HCT116 (cell line): ENCODE measurements around the gene TKFC. TPM values are rescaled to one million over a fixed set of nuclear protein-coding genes. Genes with fewer than 3 reads are reported as not detected.

ENCODE experiments used
- ATAC-seq: fragments of 200-7000 bp; cut with Tn5 transposase; 2 replicates; pipeline ENCODE4 v1.9.1; 2020; ENCODE audit warnings: mild to moderate bottlenecking, moderate library complexity
- BruUV-seq: library from RNA; stranded (reverse); fragments of 400-500 nt; replicated peaks from 2 replicates; lab custom pipeline; 2021; lab: Mats Ljungman, UMichigan
- CTCF ChIA-PET: fragments of 300-600 bp; sonication (Branson Sonifier 250); formaldehyde crosslinking; loops from one replicate; lab custom pipeline; 2021; ENCODE audit warnings: antibody characterized with exemption; lab: Charles Lee
- POLR2A ChIA-PET: fragments of 300-600, 350-600 bp; sonication (Branson Sonifier 250); formaldehyde crosslinking; loops from one replicate; lab custom pipeline; 2021; ENCODE audit warnings: antibody characterized with exemption; lab: Charles Lee
- RAD21 ChIA-PET, 2 experiments: fragments of 300-600 bp; sonication (Branson Sonifier 250); formaldehyde crosslinking; loops; one replicate each; lab custom pipeline; 2023; ENCODE audit warnings: low total read pairs in 2 of 2; ENCODE audit not compliant: uncharacterized antibody in 2 of 2, unreplicated experiment in 2 of 2, low non-redundant PET in 1 of 2; lab: Charles Lee
- DNase-seq: peaks from one replicate; pipeline ENCODE4 v3.0.0-alpha.2; 2010; ENCODE audit warnings: low read depth, low spot score
- H2AFZ ChIP-seq: fragments of 200-600 bp; shearing (Covaris generic), sonication (generic); 2 replicates; pipeline ENCODE4 v1.6.1; 2017; ENCODE audit warnings: low read depth, mixed run types, mixed read lengths, antibody characterized with exemption, low read length; ENCODE audit not compliant: poor library complexity, severe bottlenecking
- H3K27ac ChIP-seq: 2 replicates; pipeline ENCODE4 v1.5.1; 2012; ENCODE audit warnings: low read depth, low read length
- H3K27me3 ChIP-seq: fragments of 200-600 bp; sonication (generic); 2 replicates; pipeline ENCODE4 v1.6.1; 2016; ENCODE audit warnings: mixed run types, low read length, mixed read lengths; ENCODE audit not compliant: insufficient read depth
- H3K36me3 ChIP-seq, 2 experiments: fragments of 200-500 bp in 1 of 2; fragments of 200-600 bp in 1 of 2; sonication (Bioruptor generic) in 1 of 2; sonication (generic) in 1 of 2; 2 replicates each; pipeline versions ENCODE4 v1.5.1 to v1.6.1; 2014 to 2016; ENCODE audit warnings: low read length in 2 of 2, inconsistent platforms in 1 of 2, mixed read lengths in 1 of 2, mixed run types in 1 of 2; ENCODE audit not compliant: insufficient read depth in 2 of 2, control insufficient read depth in 1 of 2
- H3K4me1 ChIP-seq, 2 experiments: fragments of 200-600 bp in 1 of 2; sonication (generic) in 1 of 2; 2 replicates each; pipeline versions ENCODE4 v1.5.1 to v1.6.1; 2012 to 2017; ENCODE audit warnings: low read length in 2 of 2, inconsistent platforms in 1 of 2, mild to moderate bottlenecking in 1 of 2, mixed read lengths in 1 of 2, mixed run types in 1 of 2, moderate library complexity in 1 of 2; ENCODE audit not compliant: insufficient read depth in 2 of 2, control insufficient read depth in 1 of 2
- H3K4me2 ChIP-seq: fragments of 200-600 bp; sonication (generic); 2 replicates; pipeline ENCODE4 v1.6.1; 2017; ENCODE audit warnings: mixed run types, low read length, mixed read lengths
- H3K4me3 ChIP-seq, 2 experiments: fragments of 200-600 bp in 1 of 2; sonication (generic) in 1 of 2; replicated peaks in 1 of 2; 2 replicates each; pipeline ENCODE4 v1.5.1; 2011 to 2016; ENCODE audit warnings: low read length in 2 of 2, control low read depth in 1 of 2, low read depth in 1 of 2, mild to moderate bottlenecking in 1 of 2, mixed read lengths in 1 of 2, mixed run types in 1 of 2
- H3K79me2 ChIP-seq: fragments of 200-600 bp; sonication (generic); 2 replicates; pipeline ENCODE4 v1.6.1; 2017; ENCODE audit warnings: mild to moderate bottlenecking, mixed run types, low read length, moderate library complexity, mixed read lengths; ENCODE audit not compliant: insufficient read depth
- H3K9ac ChIP-seq: fragments of 200-600 bp; sonication (generic); 2 replicates; pipeline ENCODE4 v1.6.1; 2016; ENCODE audit warnings: low read length, mixed read lengths
- H3K9me2 ChIP-seq: fragments of 200-600 bp; sonication (generic), shearing (Covaris generic); 2 replicates; pipeline ENCODE4 v1.6.1; 2017; ENCODE audit warnings: mixed run types, mild to moderate bottlenecking, moderate library complexity; ENCODE audit not compliant: insufficient read depth
- H3K9me3 ChIP-seq, 2 experiments: fragments of 200-500 bp in 1 of 2; fragments of 200-600 bp in 1 of 2; sonication (Bioruptor generic) in 1 of 2; sonication (generic) in 1 of 2; 2 replicates each; pipeline ENCODE4 v1.6.1; 2014 to 2017; ENCODE audit warnings: low read length in 2 of 2, mixed read lengths in 2 of 2, inconsistent platforms in 1 of 2, low read depth in 1 of 2, mild to moderate bottlenecking in 1 of 2, mixed run types in 1 of 2, moderate library complexity in 1 of 2; ENCODE audit not compliant: control insufficient read depth in 1 of 2, insufficient read depth in 1 of 2
- H4K20me1 ChIP-seq: fragments of 200-600 bp; sonication (generic), shearing (Covaris generic); 2 replicates; pipeline ENCODE4 v1.6.1; 2017; ENCODE audit warnings: mixed run types, mild to moderate bottlenecking, moderate library complexity; ENCODE audit not compliant: insufficient read depth
- CEBPB ChIP-seq: IDR thresholded peaks from 2 replicates; pipeline ENCODE4 v1.6.1; 2012; ENCODE audit warnings: low read depth
- ELF1 ChIP-seq: IDR thresholded peaks from 2 replicates; pipeline ENCODE4 v1.6.1; 2012; ENCODE audit warnings: low read depth, borderline replicate concordance
- POLR2AphosphoS5 ChIP-seq: IDR thresholded peaks from 2 replicates; pipeline ENCODE4 v1.6.1; 2011; ENCODE audit warnings: mild to moderate bottlenecking, low read depth, low read length, moderate library complexity
- SRF ChIP-seq: IDR thresholded peaks from 2 replicates; pipeline ENCODE4 v1.6.1; 2012; ENCODE audit warnings: low read depth
- intact Hi-C: fragments of 100-400 bp; cut with micrococcal nuclease; formaldehyde crosslinking; loops from 2 replicates; pipeline ENCODE4 v1.10.0; 2022
- total RNA-seq: library from RNA; stranded (reverse); gene quantifications from one replicate; pipeline ENCODE4 v1.2.1, GENCODE V29; 2021; ENCODE audit not compliant: unreplicated experiment
- TF ChIP-seq, protein P1 (sequence below), 3 experiments: fragments of 200-600 bp in 1 of 3; sonication (generic) in 1 of 3; IDR thresholded peaks in 2 of 3; conservative IDR thresholded peaks in 1 of 3; 2 replicates each; pipeline ENCODE4 v1.5.1; 2012 to 2017; ENCODE audit warnings: low read depth in 2 of 3, low read length in 2 of 3, antibody characterized with exemption in 1 of 3, borderline replicate concordance in 1 of 3, control low read depth in 1 of 3, mild to moderate bottlenecking in 1 of 3, mixed read lengths in 1 of 3, mixed run types in 1 of 3, moderate library complexity in 1 of 3; ENCODE audit not compliant: insufficient read depth in 1 of 3

Gene TKFC
- total RNA-seq, 1 experiment from 2014 or later: 156 TPM

DNA sequence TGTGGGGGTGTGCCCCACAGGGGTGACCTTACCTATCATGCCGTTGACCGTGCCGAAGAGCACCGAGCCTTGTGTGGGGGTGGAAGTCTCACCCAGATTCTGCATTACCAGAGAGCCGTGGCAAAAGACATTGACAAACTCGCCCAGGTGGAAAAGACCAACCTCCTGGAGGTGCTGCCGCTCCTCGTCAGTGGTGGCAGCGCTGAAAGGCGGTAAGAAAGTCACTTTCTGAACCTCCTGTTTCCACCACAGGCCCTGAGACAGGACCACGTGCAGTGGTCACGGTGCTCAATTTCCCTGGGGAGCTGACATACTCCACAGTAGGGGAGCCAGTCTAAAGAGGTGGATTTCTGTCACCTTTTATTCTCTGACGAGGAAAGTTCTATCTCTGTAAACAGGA lies 30.5 kb upstream of the TKFC start:
- intact Hi-C loops: no loop called here
- POLR2A ChIA-PET: no interaction called here
- peaks cover 11% of the 10 kb centered on the region for H3K79me2 ChIP-seq
- TF ChIP-seq ELF1: no peak
- no peak for TF ChIP-seq CEBPB
- no peaks in the 10 kb centered on the region for H4K20me1 ChIP-seq
- CTCF ChIA-PET: no interaction called here
- no peaks in the 10 kb centered on the region for H3K9me3 ChIP-seq
- H3K4me2 ChIP-seq: no peak overlapping the region
- no peak overlapping the region for H3K4me3 ChIP-seq
- RAD21 ChIA-PET: no interaction called here
- no peaks in the 10 kb centered on the region for H3K27me3 ChIP-seq
- BruUV-seq: no TSS peak
- H3K27ac ChIP-seq: no peak overlapping the region
- H3K36me3 ChIP-seq: peaks cover 61 to 71% of the 10 kb centered on the region in 2 experiments
- H2AFZ ChIP-seq: no peak overlapping the region
- H3K9ac ChIP-seq: no peak overlapping the region
- H3K4me1 ChIP-seq: no peaks in the 10 kb centered on the region
- DNase-seq (no peak), ATAC-seq (no peak)
- H3K9me2 ChIP-seq: no peaks in the 10 kb centered on the region

DNA sequence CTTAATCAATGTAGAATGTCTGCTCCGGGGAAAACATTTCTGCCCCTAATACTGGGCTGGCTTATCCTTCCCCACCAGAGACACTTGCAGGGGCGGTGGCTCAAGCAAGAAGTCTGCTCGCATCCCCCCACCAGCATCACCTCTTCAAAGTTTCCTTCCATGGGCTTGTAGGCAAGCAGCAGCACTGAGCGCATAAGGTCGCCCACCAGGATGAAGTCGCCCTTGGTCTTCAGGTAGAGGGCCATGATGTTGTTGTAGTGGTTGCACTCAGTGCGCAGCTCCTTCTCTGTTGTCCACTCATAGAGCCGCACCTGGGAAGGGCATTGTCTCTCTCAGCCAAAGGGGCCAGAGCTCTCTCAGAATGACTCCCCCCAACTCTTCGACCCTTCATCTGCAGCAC lies 29.3 kb upstream of the TKFC start:
- TF ChIP-seq, protein P1, sequence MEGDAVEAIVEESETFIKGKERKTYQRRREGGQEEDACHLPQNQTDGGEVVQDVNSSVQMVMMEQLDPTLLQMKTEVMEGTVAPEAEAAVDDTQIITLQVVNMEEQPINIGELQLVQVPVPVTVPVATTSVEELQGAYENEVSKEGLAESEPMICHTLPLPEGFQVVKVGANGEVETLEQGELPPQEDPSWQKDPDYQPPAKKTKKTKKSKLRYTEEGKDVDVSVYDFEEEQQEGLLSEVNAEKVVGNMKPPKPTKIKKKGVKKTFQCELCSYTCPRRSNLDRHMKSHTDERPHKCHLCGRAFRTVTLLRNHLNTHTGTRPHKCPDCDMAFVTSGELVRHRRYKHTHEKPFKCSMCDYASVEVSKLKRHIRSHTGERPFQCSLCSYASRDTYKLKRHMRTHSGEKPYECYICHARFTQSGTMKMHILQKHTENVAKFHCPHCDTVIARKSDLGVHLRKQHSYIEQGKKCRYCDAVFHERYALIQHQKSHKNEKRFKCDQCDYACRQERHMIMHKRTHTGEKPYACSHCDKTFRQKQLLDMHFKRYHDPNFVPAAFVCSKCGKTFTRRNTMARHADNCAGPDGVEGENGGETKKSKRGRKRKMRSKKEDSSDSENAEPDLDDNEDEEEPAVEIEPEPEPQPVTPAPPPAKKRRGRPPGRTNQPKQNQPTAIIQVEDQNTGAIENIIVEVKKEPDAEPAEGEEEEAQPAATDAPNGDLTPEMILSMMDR (IDR thresholded peaks at IDR 0.05 in 2 of 3, conservative IDR thresholded peaks at IDR 0.05 in 1 of 3; ENCODE audit: borderline replicate concordance in 1 of 3, insufficient read depth in 1 of 3, low read depth in 2 of 3, low read length in 2 of 3): no peak
- TF ChIP-seq POLR2AphosphoS5 (no peak), ELF1 (no peak), SRF (no peak)
- BruUV-seq: no TSS peak
- ATAC-seq: no peak
- DNase-seq: no peak
- Histone ChIP-seq H3K27ac (no peak overlapping the region), H3K36me3 (peaks cover 73 to 74% of the 10 kb centered on the region in 2 experiments), H3K9me2 (no peaks in the 10 kb centered on the region), H3K4me3 (no peak overlapping the region), H3K9me3 (no peaks in the 10 kb centered on the region), H3K9ac (no peak overlapping the region), H2AFZ (no peak overlapping the region), H3K4me1 (no peaks in the 10 kb centered on the region), H3K27me3 (no peaks in the 10 kb centered on the region), H4K20me1 (no peaks in the 10 kb centered on the region), H3K4me2 (no peak overlapping the region), H3K79me2 (peaks cover 13% of the 10 kb centered on the region)
- RAD21 ChIA-PET: no interaction called here
- POLR2A ChIA-PET: no interaction called here
- CTCF ChIA-PET: no interaction called here
- intact Hi-C loops: no loop called here
